ENCODE results near the gene SYTL4.

SYTL4 gene

DNA sequence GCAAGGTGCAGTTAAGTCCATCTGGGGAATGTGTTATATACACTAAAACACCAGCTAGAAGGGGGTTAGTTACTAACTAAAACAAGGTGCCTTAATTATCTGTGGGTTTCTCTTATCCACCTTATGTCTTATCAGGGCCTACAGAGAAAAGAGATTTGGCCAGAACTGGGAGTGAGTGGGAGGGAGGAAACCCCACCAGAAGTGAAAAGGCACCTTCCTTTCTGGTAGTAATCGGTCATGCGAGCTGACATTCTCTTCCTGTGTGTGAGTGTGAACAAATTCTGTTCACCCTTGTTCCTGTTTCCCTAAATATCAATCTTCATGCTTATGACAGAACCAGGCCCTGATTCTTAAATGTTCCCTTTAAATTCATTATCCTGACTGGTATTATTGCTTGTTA, 44.4 kb downstream of the SYTL4 start:
- DNase-seq = no peak

DNA sequence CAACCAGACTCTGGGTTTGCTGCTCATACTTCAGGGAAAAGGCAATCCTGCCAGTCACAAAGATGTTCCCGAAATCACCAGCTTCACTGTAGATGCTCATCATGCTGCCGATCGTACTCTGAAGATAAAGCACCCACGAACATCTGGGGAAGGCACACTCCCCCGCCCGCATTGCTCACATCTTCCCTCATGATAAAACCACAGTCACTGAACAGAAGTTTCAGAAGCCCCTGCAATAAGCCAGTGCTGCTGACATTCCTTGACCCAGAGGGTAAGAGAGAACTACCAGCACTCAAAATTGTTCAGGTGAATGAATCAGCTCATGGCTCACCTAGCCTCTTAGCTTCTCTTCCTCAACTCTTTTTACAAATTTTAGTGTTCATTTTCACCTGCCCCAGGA, 44.8 kb downstream of the SYTL4 start:
- no peak for DNase-seq

GRCh38 chrX:100685997-100686305, 46.0 kb downstream of the SYTL4 start:
- no peak for DNase-seq

DNA sequence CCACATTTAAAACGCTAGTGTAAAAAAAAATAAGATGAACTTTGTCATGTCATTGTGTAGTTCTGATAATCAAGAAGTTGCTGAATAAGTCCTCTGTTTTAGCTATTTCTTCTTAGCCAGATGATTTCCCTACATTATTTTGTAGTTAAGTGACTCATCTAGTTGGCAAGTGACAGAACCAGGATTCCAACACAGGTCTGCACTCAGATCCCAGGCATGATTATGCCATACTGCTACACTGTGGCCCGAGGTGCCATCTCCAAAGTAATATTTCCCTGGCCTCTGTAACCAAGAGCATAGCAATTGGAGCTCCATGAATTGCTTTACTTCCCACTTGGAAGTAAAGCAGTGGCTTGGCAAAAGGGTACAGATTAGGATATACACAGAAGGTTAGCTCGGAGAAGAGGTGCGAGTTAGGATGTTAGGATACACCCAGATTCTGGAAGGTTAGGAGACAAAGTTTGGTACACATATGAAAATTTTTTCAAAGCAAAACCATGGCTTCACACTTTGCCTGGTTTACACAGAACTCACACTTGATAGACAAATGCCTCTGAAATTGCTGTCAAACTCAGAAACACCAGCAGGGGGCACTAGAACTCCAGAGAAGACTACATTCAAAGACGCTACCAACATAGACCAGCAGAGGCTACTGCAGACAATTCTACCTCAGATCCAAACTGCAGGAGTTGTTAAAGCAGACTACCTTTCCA, 46.5 kb downstream of the SYTL4 start:
- peak; percentile 84 for DNase-seq

DNA sequence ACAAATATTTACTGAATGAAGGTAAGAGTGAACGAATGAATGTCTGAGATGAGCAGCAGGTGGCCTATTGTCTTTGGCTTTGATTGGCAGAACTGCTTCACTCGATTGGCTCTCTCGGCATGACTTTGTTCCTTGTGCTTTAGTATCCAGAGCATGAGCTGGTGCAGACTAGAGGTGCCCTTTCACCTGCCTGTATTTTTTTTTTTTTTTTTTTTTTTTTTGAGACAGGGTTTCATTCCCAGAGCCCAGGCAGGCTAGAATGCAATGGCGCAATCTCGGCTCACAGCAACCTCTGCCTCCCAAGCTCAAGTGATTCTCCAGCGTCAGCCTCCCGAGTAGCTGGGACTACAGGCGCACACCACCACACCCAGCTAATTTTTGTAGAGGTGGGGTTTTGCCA, 49.0 kb downstream of the SYTL4 start:
- DNase-seq = no peak

GRCh38 chrX:100681599-100681998, 50.3 kb downstream of the SYTL4 start:
- no peak for DNase-seq

DNA sequence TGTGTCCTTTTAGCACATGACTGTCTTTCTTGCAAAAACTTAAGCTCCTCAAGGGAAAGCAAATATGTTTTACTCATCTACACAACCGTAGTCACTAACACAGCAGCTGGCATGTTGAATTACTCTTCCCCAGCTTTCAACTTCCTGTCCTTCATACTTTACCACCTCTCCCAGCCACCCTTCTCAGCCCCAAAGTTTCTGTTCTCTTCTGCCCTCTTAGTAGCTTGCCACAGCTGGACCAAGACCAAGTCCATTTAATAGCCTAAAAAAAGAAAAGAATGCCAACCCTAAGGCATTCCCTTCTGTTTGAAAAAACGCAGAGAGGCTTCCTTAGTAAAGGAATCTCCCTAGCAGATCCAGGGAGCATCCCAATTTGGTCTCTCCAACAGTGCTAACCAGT, 51.2 kb downstream of the SYTL4 start:
- DNase-seq = no peak

DNA sequence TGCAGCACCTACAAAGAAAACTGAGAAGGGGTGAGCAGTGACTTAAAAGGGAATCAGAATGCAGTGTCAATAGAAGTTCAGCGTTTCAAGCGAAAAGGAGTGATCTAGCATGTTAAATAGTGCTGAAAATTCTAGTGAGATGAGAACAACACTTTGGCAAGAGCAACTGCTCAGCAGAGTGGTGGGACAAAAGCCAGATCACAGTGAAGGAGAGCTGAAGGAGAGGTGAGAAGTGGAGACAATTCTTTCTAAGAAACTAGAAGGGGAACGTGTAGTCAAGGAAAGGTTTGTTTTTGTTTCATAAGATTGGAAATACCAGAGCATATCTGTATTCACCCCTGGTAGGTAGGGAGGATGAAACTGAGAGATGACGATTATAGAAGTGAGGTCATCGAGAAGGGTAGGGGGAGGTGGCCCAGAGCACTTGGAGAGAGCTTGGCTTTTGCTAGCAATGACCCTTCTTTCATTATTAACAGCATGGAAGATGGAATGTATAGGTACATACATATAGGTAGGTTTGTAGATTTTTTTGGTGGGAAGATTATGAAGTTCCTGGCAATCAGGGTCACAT, 54.2 kb downstream of the SYTL4 start:
- no peak for DNase-seq

GRCh38 chrX:100674705-100675104, 57.2 kb downstream of the SYTL4 start:
- DNase-seq = no peak

DNA sequence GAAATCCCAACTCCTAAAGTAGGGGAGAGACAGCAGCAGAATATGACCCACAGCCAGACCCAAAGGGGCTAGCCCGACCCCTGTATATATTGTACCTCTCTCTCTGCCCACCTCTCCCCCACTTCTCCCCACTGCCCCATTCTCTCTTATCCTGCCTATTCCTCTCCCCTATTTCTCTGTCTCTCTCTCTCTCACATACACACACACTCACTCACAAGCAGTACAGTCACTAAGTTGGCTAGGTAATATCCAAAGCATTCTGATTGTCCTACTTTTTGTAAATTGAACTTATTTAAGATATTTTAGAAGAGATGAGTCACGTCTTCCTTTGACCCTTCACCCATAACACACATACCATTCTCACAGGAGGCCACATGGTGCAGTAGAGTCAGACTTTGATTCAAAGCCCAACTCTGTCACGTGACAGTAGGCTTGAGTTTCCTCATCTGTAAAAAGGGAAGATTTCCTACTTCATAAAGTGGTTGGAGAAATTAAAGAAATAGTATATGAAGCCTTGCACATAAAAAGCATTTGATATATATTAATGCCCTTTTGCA, 58.4 kb downstream of the SYTL4 start:
- no peak for DNase-seq

DNA sequence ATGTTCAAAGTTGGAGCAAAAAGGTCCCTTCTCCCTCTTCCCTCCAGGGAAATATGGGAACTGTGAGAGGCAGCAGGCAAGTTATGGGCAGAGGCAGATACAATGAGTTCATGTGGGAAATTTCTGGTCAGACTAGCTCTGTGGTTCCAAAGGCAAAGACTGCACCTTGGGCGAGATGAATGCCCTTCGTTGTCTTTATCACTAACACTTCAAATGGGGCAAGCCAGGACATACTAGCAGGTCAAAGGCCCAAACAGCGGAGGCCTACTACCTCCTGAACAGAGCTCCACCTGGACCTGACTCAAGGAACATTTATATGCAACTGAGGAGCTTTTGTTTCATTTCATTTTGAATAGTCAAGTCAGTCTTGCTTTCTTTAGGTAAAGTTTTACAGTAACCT, 59.0 kb downstream of the SYTL4 start:
- no peak for DNase-seq

DNA sequence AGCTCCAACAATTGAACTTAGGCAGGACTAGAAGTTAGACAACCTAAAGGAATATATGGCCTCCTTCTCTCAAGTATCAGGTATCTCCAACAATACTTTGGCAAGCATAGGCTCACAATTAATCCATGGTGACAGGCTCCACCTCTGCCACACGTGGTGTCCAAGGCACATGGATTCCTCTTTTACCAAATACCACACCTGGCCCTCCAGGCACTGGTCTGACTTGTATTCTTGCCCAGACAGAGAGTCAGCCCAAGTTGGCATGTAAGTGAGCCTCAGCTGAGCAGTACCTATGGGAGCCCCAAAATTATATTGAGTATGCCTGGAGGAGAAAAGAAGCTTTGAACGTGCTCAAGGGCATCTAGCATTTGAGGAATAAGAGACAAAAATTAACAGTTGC, 68.3 kb downstream of the SYTL4 start:
- no peak for DNase-seq

- no peak for DNase-seq
Measured at GRCh38 chrX:100662796-100663195, 69.1 kb downstream of the SYTL4 start.

- DNase-seq = no peak
Measured at GRCh38 chrX:100662170-100662569, 69.8 kb downstream of the SYTL4 start.

DNA sequence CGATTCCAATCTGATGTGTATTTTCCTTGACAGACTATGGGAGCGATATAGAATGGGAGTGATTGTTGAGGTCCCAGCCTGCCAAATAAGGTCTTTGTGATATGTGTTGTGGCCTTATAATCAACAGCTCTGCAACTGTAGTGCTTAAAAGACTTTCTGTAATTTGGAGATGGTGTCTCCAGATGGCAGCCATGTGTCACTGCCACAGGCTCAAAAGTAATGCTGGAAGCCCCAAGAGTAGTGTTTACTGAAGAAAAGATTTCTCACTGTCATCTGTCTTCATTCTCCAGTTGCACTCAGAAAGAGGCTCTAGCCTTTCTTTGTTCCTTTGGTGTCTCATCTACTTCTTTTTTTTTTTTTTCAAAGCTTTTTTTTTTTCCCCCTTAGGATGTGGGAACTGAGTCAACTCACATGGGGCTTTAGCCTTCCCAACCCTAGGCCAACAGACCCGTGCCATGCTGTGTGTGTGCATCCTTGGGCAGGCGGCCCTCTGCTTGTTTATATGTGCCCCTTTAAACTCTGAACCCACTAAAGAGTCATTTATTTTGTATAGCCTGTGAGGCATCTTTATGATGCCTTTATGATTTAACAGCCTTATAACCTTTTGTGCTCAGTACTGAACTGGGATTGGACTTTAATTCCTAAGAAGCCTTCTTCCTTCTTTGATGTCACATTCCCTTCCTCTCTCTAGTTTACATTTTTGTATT, 72.3 kb downstream of the SYTL4 start:
- no peak for DNase-seq

DNA sequence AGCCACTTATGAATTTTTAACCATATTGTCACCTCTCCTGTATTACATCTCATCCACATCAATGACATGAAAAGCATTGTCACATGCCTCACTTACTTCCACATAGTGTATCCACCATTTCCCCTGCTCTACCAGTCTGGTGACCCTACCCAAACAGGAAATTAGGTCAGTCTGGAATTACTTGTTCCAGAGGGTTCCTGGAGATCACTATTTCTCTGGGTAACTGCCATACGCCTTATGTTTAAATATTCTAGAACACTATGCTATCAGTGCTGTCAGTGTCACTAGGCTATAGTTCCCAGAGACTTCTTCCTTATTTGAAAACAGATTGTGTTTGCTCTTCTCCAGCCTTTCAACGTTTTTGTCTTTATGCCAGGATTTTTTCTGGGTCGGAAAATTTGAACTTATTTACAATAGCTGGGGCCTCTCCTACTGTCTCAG, 73.0 kb downstream of the SYTL4 start:
- DNase-seq = no peak

DNA sequence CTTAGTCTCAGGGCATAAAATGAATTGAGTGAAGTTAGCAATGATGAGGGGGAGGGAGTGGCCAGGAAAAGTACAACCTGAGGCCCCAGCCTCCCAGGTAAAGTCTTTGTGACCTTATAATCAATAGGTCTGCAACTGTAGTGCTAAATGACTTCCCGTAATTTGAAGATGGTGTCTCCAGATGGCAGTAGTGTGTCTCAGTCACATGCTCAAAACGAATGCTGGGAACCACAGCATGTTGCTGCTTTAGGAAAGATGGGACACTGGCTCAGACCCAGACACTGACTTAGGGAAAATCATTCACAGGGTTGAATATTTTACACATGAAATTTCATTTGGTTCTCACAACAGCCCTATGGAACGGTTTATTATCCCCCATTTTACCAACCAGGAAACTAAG, 77.7 kb downstream of the SYTL4 start:
- DNase-seq = peak; percentile 5

- no peak for DNase-seq
Measured at GRCh38 chrX:100652266-100652665, 79.7 kb downstream of the SYTL4 start.

- no peak for DNase-seq
Measured at GRCh38 chrX:100650841-100651240, 81.1 kb downstream of the SYTL4 start.

DNA sequence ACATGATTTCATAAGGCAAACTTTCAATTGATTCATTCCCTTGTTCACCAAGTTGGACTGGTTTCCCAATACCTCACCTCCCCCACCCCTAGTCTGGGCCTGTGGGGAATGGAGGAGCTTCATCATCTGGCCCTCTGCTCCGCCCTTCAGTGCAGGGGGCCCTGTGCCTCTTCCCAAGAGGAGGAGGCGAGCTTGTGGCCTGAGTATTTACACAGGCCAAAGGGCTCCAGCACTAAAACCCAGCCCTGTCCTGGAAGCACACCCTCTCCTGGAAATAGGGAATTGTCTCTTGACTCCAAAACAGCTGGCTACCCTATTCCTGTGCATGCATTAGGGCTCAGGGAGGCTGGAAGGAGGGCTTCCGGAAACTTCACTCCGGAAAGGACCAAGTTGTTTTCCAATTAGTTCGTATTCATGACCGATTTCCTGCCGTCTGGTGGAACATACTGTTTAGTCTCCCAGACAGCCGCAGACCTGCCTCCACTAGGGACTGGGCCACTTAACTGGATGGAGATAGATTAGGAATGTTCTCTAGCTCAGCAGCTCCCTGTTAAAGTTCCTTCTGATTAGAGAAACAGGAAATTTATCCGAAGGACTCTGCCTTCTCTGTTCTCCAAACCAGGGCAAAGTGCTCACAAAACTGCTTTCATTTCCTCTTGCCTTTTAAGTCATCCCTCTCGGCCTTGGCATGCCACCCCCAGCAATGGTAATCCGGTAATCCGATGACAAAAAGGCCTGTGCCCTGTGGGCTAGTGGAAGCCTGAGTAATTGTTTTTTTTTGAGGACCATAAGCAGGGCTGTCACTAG, 82.2 kb downstream of the SYTL4 start:
- no peak for DNase-seq

- DNase-seq = no peak
Measured at GRCh38 chrX:100648458-100649417, 83.2 kb downstream of the SYTL4 start.

DNA sequence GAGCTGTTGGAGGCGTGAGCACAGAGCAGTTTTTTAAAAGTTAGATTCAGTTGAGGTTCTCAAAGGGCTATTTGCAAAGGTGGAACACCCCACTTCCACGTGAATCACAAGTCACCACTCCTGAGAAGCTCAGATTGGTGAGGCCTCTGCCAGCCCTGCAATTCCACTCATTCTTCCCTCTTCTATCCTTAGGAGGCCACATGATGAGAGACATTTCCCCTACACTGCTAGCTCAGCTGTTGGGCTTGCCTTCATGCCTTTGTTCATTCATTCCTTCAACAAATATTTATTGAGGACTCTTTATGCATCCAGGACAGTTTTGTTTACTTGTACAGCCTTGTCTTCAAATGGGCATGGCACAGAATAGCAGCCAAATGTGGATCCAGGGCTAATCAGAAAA, 84.2 kb downstream of the SYTL4 start:
- no peak for DNase-seq
